HG02981 (cell line): ENCODE measurements around the gene CYTH3.

Source experiments
- ATAC-seq: cut with Tn5 transposase; IDR thresholded peaks from one replicate; pipeline ENCODE4 v1.9.1; 2021; ENCODE audit warnings: mild to moderate bottlenecking, moderate library complexity; ENCODE audit not compliant: unreplicated experiment

Gene CYTH3

DNA sequence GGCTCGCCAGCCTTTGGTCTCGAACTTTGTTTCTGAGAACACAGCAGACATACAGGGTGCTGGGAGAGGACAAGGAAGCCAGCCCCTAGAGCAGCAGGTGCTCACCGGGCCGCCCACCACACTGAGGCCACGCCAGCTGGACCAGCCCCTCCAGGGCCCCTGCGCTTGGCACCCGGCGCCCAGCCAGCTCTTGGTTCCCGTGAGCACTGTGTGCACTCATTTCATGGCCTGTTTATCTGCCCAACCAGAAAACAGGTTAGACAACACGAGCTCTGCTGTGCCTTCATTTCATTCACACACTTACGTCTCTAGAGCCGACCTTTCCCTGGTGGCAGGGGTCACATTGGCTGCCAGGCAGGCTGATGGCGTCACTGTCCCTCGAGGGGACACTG, 104.0 kb downstream of the CYTH3 start:
- no peak for ATAC-seq

GRCh38 chr7:6167587-6168476, 104.6 kb downstream of the CYTH3 start:
- no peak for ATAC-seq

- ATAC-seq = no peak
These were observed 105.3 kb downstream of the CYTH3 start for GRCh38 chr7:6167004-6167551.

DNA sequence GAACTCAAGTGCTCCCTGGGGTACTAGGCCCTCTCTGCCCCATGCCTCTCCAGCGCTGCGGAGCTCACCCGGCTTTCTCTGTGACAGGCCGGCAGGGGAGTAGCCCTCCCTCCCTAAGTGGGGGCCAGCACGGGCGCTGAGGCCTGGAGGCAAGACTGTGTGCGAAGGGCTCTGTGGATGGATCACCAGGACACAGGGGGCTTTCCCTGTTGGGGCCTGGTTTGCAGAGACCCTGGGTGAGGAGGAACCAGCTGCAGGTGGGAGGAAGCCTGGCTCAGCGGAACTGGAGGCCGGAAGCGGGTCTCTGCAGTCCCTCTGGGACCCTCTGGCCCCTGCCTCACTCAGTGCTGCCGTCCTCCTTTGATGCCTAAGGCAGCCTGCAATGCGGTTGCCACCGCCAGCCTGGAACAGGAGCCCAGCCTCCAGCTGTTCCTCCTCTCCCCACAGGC, 106.0 kb downstream of the CYTH3 start:
- no peak for ATAC-seq

GRCh38 chr7:6165521-6166320, 106.7 kb downstream of the CYTH3 start:
- ATAC-seq = no peak

DNA sequence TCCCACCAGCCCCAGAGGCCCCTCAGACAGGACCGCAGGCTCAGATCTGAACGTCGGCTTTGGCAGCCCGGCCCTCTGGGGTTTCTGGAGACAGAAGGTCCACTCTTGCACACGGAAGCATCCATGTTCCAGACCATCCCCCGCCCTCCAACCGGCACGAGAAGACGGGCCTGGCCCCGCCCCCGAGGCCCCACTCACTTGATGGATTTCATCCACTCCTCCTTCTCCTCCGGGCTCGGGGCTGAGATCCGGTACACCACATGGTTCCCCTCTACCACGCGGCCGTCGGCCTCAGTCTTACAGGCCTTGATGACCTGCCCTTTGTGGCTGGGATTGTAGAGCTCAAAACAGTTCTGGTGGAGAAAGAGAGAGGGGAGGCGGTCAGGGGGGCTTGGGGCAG, 107.3 kb downstream of the CYTH3 start:
- no peak for ATAC-seq

- ATAC-seq = no peak
These were observed 107.9 kb downstream of the CYTH3 start for GRCh38 chr7:6164491-6164890.

- no peak for ATAC-seq
These were observed 108.4 kb downstream of the CYTH3 start for GRCh38 chr7:6164010-6164409.

DNA sequence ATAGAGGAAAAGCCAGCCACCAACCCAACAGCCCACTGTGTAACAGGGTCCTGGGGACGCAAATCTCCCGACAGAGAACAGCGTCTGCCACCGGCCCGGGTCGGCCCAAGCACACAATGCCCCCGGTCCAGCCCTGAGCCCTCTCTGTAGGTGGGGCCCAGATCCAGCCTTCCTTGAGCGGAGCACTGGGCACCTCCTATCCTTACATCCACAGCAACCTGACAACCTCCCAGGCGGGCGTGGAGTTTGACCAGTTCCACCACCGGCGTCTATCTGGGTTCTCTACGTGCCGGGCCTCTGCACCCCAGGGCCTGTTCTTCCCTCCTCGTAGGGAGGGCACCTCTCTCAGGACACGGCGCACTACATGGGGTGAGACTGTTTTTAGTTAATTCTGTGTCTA, 109.0 kb downstream of the CYTH3 start:
- no peak for ATAC-seq

GRCh38 chr7:6162650-6163366, 109.6 kb downstream of the CYTH3 start:
- ATAC-seq = no peak

DNA sequence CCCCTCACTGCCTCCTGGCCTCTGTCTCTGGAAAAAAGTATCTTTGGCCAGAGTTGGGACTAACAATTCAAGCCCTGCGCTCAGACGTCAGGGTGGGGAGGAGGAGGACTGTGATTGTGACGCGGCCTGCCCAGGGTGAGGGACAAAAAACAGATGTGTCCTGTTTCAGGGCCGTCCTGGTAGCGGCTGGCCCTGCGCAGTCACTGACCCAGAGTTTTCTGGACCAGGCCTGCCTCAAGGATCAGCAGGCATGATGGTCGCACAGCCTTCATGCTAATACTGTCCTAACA, 110.1 kb downstream of the CYTH3 start:
- ATAC-seq = no peak

DNA sequence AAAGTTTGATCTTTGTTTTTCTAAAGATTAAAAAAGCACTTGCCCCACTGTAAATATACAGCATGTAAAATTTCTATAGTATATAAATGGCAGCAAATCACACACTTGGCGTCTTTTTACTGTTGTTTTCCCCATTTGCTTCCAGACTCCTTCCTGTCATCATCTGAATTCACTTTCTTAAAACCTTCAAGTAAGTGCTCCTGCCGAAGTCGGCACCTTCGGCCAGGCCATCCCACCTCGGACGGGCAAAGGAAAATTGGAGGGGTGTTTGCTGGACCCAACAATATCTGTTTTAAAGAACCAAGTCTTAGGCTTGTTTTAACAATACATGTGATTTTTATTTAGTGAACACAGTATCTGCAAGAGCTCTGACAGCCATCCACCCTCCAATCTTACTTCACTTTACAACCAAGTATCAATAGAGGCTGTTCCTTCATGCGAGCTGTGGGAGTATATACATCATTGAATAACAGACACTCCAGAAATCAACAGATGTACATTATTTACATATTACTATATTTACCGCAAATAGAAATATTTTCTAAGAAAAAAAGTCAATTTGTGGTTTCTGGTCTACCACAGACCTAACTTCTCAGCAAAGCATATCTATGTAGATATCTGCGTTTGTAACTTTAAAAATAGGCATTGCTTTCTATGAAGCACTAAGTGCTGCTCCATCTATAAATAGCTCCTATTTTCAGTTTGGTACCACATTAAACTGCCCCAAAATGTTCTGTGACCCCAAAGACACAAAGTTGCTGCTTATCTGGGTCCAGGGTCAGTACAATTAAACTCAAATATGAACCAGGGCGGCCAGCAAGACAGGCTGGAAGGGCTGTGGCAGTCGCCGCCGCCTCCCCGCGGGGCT, 110.7 kb downstream of the CYTH3 start:
- no peak for ATAC-seq

DNA sequence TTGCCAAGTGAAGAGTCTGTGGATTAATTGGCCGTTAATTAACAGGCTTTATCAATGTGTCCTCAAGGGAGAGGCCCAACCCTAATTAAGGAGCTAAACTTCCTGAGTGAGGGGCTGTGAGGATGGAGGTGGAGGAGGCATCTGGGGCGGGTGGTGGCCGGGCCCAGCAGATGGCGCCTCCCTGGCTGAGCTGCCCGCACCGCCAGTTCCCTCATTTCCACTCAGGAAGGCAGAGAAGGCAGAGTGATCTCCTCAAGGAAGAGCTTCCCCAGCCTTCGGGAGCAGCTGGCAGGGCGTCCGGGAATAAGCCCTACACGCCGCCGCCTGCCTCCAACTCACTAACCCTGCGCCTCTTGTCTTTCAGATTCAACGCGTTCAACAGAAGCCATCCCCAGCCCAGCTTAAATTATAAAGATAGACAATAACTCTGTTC, 112.2 kb downstream of the CYTH3 start:
- no peak for ATAC-seq

DNA sequence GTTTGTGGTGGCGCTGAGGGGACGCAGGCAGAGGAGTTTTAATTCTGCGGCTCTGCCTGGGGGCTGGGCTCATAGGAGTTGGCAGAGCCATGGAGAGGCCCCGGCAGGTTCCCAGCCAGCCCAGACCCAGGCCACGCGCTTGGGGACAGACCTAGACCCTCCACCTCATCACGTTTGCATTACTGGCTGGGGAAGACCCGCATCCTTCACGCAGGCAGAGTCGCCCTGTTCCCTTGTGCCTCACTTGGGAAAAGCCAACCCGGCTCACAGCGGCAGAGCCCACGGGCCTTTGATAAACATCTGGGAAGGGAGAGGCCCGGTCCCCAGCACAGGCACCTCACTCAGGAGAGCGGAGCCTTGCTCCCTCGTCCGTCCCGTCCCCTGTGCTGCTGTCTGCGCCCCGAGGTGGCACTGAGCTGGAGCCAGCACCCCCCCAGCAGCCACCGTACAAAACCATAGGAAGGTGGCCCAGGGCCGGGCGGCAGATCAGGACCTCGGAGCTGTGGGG, 112.8 kb downstream of the CYTH3 start:
- ATAC-seq = no peak

DNA sequence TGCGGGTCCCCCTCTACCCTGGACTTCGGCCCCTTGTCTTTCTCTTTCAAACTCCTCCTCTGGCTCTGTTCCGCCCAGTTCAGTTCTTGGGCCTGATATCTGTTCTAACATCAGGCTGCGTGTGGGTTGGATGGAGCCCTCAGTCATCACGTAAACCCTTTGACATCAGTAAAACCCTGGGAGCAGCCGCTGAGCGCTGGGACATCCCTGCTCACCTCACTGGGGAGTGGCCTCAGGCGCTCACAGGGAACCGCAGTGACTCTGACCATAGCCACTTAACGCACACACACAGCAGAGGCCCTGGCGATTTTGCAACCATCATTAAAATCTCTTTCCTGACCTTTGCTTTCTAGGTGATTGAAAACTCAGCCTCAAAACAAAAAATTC, 113.3 kb downstream of the CYTH3 start:
- no peak for ATAC-seq

GRCh38 chr7:6158424-6159096, 113.9 kb downstream of the CYTH3 start:
- ATAC-seq = no peak

GRCh38 chr7:6157685-6158423, 114.6 kb downstream of the CYTH3 start:
- ATAC-seq = no peak

GRCh38 chr7:6156734-6157133, 115.7 kb downstream of the CYTH3 start:
- no peak for ATAC-seq

DNA sequence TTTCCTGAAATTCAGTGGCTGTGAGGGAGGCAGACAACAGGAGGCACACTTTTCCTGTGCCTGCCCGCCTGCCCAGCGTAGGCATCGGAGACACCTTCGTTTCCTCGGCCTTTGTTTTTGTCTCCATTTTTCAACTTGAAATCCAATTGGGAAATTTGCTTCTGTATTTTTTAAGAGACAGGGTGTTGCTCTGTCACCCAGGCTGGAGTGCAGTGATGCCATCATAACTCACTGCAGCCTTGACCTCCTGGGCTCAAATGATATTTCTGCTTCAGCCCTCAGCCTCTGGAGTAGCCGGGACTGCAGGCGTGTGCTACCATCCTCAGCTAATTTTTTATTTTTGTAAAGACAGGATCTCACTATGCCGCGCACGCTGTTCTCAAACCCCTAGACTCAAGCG, 116.8 kb downstream of the CYTH3 start:
- ATAC-seq = no peak
